D341Med (cell line): ENCODE data around the gene CST1.

Source experiments
- DNase-seq: peaks from one replicate; pipeline ENCODE4 v3.0.0; 2012; ENCODE audit warnings: low spot score

The CST1 gene

GRCh38 chr20:23702021-23702420 is 48.7 kb downstream of the CST1 start:
- DNase-seq: no peak

- no peak for DNase-seq
Measured at GRCh38 chr20:23700931-23701330, 49.8 kb downstream of the CST1 start.

GRCh38 chr20:23697947-23698346 is 52.8 kb downstream of the CST1 start:
- DNase-seq: no peak
